Panc1 (cell line): ENCODE results near the gene IFITM1.

Experiments
- POLR2AphosphoS5 ChIP-seq: IDR thresholded peaks from 2 replicates; pipeline ENCODE4 v1.6.1; 2012; ENCODE audit warnings: mild to moderate bottlenecking, low read depth, low read length, moderate library complexity
- SIN3A ChIP-seq: IDR thresholded peaks from 2 replicates; pipeline ENCODE4 v1.6.1; 2012; ENCODE audit warnings: low read depth, mild to moderate bottlenecking, low read length, moderate library complexity, borderline replicate concordance; ENCODE audit not compliant: insufficient read depth
- TF ChIP-seq, protein P1 (sequence below): fragments of 450-650 bp; IDR thresholded peaks from 2 replicates; pipeline ENCODE4 v1.5.1; 2017; ENCODE audit warnings: mild to moderate bottlenecking
- TF ChIP-seq, protein P2 (sequence below), 2 experiments: IDR thresholded peaks; 2 replicates each; pipeline ENCODE4 v1.6.1; 2011 to 2012; ENCODE audit warnings: low read depth in 2 of 2, control low read depth in 1 of 2, low read length in 1 of 2, mild to moderate bottlenecking in 1 of 2, moderate library complexity in 1 of 2; ENCODE audit not compliant: insufficient read depth in 1 of 2

DNA sequence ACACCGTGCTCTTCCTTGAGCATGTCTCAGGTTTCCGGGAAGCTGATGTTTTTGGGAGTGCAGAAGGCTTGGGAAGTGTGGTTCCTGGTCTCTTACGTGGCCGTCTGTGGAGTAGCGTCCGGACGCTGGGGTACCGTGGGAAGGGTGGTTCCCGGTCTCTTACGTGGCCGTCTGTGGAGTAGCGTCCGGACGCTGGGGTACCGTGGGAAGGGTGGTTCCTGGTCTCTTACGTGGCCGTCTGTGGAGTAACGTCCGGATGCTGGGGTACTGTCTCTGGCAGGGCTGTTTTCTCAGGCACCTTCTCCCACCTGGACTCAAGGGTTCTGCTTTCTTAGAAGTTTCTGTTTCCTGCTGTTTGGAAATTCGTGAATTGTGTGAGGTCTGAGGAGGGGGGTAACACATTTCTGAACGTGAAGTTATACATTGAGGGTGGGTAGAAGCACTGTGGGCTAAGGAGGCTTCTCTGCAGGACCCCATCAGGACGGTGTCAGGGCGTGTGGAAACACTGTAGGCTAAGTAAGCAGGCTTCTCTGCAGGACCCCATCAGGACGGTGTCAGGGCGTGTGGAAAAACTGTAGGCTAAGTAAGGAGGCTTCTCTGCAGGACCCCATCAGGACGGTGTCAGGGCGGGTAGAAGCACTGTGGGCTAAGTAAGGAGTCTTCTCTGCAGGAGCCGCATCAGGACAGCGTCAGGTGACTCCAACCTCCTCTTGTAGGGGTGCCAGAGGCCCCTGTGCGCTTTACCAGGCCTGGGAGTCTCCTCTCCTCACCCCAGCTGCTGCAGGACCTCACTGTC, 12.2 kb downstream of the IFITM1 start:
- TF ChIP-seq, protein P1, sequence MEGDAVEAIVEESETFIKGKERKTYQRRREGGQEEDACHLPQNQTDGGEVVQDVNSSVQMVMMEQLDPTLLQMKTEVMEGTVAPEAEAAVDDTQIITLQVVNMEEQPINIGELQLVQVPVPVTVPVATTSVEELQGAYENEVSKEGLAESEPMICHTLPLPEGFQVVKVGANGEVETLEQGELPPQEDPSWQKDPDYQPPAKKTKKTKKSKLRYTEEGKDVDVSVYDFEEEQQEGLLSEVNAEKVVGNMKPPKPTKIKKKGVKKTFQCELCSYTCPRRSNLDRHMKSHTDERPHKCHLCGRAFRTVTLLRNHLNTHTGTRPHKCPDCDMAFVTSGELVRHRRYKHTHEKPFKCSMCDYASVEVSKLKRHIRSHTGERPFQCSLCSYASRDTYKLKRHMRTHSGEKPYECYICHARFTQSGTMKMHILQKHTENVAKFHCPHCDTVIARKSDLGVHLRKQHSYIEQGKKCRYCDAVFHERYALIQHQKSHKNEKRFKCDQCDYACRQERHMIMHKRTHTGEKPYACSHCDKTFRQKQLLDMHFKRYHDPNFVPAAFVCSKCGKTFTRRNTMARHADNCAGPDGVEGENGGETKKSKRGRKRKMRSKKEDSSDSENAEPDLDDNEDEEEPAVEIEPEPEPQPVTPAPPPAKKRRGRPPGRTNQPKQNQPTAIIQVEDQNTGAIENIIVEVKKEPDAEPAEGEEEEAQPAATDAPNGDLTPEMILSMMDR: no peak
- no peak for TF ChIP-seq POLR2AphosphoS5
- TF ChIP-seq, protein P2, sequence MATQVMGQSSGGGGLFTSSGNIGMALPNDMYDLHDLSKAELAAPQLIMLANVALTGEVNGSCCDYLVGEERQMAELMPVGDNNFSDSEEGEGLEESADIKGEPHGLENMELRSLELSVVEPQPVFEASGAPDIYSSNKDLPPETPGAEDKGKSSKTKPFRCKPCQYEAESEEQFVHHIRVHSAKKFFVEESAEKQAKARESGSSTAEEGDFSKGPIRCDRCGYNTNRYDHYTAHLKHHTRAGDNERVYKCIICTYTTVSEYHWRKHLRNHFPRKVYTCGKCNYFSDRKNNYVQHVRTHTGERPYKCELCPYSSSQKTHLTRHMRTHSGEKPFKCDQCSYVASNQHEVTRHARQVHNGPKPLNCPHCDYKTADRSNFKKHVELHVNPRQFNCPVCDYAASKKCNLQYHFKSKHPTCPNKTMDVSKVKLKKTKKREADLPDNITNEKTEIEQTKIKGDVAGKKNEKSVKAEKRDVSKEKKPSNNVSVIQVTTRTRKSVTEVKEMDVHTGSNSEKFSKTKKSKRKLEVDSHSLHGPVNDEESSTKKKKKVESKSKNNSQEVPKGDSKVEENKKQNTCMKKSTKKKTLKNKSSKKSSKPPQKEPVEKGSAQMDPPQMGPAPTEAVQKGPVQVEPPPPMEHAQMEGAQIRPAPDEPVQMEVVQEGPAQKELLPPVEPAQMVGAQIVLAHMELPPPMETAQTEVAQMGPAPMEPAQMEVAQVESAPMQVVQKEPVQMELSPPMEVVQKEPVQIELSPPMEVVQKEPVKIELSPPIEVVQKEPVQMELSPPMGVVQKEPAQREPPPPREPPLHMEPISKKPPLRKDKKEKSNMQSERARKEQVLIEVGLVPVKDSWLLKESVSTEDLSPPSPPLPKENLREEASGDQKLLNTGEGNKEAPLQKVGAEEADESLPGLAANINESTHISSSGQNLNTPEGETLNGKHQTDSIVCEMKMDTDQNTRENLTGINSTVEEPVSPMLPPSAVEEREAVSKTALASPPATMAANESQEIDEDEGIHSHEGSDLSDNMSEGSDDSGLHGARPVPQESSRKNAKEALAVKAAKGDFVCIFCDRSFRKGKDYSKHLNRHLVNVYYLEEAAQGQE (IDR thresholded peaks at IDR 0.05; ENCODE audit: insufficient read depth in 1 of 2, low read depth in 2 of 2, low read length in 1 of 2): no peak
- TF ChIP-seq SIN3A: no peak
